ENCODE data around the gene TMEM150C.

Gene TMEM150C

GRCh38 chr4:82561786-82562563 lies at the start of gene TMEM150C:
TSS of gene TMEM150C (minus strand) at chr4:82561988. CDS start at chr4:82504657, 57,331 bp downstream.
- peak; percentile 11 for DNase-seq (ENCODE audit: low spot score)

DNA sequence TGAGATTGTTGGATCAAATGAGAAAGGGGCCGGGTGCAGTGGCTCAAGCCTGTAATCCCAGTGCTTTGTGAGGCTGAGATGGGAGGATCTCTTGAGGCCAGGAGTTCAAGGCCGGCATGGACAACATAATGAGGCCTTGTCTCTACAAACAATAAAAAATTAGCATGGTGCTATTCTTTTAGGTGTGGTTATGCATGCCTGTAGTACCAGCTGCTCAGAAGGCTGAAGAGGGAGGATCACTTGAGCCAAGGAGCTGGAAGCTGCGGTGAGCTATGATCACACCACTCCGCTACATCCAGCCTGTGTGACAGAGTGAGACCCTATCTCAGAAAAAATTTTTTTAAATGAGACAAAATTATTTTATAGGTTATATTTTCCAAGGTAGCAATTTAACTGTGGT lies 49.7 kb upstream of the TMEM150C start:
- DNase-seq (ENCODE audit: low spot score): no peak

DNA sequence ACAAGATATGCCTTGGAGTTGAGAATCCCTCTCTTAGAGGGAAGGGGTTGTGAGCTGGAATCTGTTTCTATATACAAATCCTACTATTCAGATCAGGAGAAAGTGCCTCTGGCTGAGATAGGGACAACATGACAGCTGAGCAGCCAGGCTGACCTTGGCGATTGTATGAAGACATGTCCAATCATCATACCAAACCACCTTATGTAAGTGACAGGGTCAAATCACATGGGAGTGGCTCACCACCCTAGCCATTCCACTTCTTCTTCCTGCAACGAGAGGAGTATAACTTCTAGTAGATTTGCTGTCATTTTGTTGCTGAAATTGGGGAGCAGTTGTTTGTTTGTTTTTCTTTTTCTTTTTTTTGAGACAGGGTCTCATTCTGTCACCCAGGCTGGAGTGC lies 48.3 kb upstream of the TMEM150C start:
- DNase-seq (ENCODE audit: low spot score): no peak

DNA sequence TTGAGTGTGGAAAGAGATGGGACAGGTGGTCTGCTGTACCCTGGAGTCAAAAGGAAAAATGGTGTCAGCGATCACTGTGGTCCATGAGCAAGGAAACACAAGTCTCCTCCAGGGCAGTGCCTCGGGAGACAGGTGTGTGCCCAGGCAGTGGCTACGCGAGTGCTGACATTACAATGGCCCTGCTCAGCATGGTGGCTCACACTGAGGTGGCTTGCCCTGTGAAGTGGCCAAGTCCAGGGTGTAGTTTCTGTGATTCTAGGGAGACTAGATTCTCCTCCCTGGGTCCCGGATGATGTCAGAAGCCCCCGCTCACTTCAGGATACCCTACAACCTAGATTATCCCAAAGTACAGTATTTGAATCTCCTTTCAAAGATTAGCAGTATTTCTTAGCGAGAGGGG lies 44.8 kb upstream of the TMEM150C start:
- DNase-seq (ENCODE audit: low spot score): no peak

DNA sequence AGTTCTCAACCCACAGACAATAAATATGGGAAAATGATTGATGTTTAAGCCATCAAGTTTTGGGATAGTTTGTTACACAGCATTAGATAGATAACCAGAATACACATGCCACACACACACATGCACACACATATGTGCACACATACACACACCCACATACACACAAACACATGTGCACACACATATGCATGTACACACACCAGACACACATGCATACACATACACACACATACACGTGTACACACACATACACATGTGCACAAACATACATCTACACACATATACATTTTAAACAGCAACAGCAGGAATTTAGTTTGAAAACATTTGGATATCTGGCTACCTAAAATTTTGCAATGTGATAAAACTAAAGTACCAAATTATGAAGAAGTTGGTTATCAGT lies 42.7 kb upstream of the TMEM150C start:
- no peak for DNase-seq (ENCODE audit: low spot score)

GRCh38 chr4:82601242-82602015 lies 39.6 kb upstream of the TMEM150C start:
- no peak for DNase-seq (ENCODE audit: low spot score)

DNA sequence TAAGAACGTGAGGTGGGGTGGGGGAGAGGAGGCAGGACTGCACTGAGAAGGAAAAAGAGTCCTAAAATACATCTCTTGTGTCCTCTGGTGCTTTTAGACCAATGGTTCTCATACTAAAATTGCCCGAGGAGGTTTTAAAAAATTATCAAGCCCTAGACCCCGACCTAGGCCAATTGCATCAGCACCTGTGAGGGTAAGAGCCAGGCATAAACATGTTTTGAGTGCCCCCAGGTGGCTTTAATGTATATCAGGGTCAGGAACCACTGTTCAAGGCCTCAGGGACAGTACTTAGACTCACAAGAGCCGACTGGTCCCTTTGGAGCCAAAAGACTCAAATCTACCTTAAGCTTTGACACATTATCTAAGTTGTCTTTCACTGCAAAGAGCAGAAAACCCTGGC lies 37.5 kb upstream of the TMEM150C start:
- no peak for DNase-seq (ENCODE audit: low spot score)

GRCh38 chr4:82594456-82594855 lies 32.7 kb upstream of the TMEM150C start:
- DNase-seq (ENCODE audit: low spot score): no peak

DNA sequence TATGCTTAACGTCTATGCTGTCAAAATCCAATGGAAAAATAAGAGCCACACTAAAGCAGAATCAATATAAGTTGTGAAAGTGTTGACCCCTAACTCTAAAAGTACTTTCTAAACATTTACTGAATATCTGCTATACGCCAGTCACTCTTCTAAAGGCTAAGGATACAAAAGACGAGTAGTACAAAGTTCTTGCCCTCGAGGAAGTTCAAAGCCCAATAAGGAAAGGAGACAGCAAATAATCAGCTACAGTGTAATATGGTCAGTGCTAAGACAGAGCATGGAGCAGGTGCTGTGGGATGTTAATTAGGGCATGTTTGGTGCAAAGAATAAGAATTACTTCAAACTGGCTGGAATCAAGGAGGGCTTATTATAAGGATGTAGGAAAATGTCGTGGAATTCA lies 31.6 kb upstream of the TMEM150C start:
- DNase-seq (ENCODE audit: low spot score): no peak

GRCh38 chr4:82592639-82593038 lies 30.9 kb upstream of the TMEM150C start:
- DNase-seq (ENCODE audit: low spot score): no peak

DNA sequence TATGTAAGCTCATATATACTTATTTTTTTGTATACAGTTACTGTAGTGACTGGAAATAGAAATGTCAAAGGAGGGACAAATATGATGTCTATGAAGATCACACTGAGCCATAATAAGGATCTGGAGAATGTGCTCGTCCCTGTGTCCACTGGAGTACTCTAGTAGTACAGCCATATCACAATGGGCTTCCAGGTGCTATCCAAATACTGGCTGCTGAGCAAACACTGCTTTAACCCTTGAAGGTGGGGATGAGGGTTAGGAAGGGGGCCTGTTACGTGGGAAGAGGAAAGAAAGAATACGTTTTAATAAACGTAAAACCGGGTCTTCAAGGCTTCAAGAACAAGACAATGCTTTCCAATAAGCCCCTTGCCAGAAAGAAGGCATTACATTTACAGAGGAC lies 29.8 kb upstream of the TMEM150C start:
- DNase-seq (ENCODE audit: low spot score): no peak

DNA sequence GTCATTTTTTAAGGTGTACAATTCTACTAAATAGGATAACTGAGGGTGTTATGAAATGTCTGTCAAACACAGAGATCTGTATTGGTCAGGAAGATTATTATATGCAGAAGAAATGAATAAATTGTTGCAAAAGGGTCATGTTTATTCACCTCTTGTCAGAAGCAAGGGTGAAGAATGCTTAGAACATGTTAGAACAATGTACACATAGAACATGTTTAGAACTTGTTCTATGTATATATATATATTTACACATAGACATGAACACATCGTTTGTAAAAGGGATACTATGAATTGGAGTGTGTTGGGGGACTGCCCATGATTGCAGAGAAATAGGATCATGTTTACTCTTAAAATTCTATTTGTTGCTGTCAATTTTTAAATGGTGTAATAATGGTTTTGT lies 28.0 kb upstream of the TMEM150C start:
- no peak for DNase-seq (ENCODE audit: low spot score)

- no peak for DNase-seq (ENCODE audit: low spot score)
These were observed 27.0 kb upstream of the TMEM150C start for GRCh38 chr4:82588771-82589270.

DNA sequence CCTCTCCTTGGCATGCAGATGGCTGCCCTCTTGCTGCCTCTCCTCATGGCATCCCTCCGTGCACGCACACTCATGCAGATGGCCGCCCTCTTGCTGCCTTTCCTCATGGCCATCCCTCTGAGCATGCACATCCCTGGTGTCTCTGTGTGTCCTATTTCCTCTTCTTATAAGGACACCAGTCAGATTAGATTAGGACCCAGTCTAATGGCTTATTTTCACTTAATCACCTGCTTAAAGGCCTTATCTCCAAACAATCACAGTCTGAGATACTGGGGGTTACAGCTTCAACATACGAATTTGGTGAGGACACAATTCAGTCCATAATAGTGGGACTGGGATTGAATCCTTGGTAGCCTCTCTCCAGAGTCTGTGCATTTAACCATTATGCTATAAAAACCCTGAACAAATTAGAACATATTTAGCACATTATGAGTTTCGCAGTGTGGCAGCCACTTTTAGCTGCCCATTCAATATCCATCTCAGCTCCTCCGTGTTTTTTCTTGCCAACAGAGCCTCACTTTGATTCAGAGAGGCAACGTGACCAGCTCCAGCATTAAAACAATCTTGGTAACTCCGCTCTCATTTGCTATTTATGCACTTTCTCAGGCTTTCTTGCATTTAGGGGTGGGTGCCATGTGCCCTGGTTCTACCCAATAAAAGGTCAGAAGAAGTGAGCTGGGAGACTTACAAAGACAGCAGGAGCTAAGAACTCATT lies 26.2 kb upstream of the TMEM150C start:
- DNase-seq (ENCODE audit: low spot score): no peak

GRCh38 chr4:82585690-82586435 lies 24.1 kb upstream of the TMEM150C start:
- DNase-seq (ENCODE audit: low spot score): no peak

DNA sequence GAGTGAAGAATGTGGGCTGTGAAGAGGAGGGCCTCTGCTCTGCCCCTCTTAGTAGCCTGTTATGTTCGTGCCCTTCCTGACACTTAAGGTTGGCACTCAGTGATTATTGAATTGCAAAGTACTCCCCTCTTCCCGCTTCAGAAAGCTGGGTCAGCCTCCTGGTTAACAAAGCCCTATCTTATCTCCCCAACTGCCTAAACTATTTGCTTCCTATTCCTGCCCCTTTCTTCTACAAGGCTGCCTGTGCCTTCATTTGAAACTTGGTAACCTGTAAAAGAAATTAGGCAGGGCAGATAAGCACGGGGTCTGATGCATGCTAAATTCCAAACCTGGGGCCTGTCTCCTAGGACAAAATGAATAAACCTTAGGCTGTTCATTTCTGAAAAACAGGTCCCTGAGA lies 23.1 kb upstream of the TMEM150C start:
- no peak for DNase-seq (ENCODE audit: low spot score)

DNA sequence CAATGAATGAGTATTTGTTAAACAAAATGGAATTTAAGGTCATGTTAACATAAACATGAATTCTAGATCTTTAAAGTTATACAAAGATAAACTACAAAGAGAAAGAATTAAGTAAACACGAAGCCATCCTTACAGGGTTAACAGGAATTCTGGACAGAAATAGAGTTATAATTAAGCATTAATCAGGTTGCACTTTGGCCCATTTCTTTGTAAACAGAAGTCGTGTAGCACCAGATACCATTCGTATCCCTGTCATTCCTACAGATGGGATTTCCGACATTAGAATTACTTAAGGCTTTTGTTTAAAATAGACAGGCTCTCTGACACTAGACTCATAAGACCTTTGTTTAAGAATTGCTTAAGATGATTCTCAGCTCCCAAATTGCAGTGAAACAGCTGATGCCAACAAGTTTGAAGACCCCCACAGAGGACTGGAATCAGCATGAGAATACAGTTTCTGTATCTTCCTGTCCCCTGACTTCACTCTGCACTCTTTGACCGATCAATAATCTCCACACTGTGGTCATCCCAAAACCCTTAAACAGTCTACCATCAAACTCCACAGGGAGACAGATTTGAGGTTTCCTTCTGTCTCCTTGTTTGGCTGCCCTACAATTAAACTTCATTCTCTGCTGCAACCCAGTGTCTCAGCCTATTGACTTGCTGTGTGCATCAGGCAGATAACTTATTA lies 22.3 kb upstream of the TMEM150C start:
- no peak for DNase-seq (ENCODE audit: low spot score)

GRCh38 chr4:82579932-82580331 lies 18.1 kb upstream of the TMEM150C start:
- no peak for DNase-seq (ENCODE audit: low spot score)

GRCh38 chr4:82578935-82579334 lies 17.1 kb upstream of the TMEM150C start:
- DNase-seq (ENCODE audit: low spot score): no peak

GRCh38 chr4:82577451-82577850 lies 15.7 kb upstream of the TMEM150C start:
- DNase-seq (ENCODE audit: low spot score): no peak

GRCh38 chr4:82569727-82570126 lies 7.9 kb upstream of the TMEM150C start:
- DNase-seq (ENCODE audit: low spot score): no peak

Data from germinal center (tissue), 1 donor.